ENCODE measurements around the gene BANP. TPM values are rescaled to one million over a fixed set of nuclear protein-coding genes. Genes with fewer than 3 reads are reported as not detected.

BANP gene
- total and polyA plus RNA-seq, 2 of the 8 experiments (the other 6 are each of a cell fraction or from before 2014, with no cell fraction given): 25.8 to 39.8 TPM

DNA sequence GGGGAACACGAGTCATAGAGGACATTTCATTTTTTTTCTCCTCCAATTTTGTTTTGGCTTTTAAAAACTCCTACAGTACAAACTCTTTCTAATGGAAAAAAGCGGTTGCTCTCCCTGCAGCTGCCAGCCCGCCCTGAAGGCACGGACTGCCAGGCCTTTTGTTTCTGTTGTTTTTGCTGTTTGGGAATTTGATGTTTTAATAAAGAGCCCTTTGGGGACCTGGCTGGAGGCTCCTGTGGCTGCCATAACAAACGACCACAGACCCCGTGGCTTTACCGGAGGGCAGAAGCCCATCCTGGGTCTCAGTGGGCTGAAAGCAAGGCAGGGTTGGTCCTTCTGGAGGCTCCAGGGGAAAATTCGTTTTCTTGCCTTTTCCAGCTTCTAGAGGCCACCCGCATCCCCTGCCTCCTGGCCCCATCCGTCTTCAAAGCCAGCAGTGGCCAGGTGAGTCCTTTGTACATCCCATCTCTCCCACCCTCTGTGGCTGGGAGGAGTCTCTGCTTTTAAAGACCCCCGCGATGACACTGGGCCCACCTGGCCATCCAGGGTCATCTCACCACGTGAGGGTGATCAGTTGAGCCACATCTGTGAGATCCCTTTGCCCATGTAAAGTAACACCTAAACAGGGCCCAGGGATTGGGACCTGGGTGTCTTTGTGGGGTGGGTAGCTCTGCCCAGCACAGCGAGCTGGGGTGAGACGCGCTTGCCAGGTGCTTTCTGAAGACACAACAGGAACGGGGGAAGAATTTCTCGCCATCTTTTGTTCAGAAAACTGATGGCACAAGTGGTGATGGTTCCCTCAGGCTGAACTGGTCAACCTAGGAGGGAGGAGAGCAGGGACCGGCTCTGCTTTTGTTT, 113.9 kb downstream of the BANP start (continued):
- TF ChIP-seq BCL11A (IDR thresholded peaks at IDR 0.05; ENCODE audit: low read depth in 2 of 2, low read length in 2 of 2): no peak
- no peak for TF ChIP-seq CTBP2 (IDR thresholded peaks at IDR 0.05; ENCODE audit: borderline replicate concordance, insufficient read depth, insufficient read length, low read length)
- TF ChIP-seq, protein P1, sequence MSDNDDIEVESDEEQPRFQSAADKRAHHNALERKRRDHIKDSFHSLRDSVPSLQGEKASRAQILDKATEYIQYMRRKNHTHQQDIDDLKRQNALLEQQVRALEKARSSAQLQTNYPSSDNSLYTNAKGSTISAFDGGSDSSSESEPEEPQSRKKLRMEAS (IDR thresholded peaks at IDR 0.05): no peak
- no peak for TF ChIP-seq CHD1 (IDR thresholded peaks at IDR 0.05; ENCODE audit: low read depth, low read length)
- no peak for TF ChIP-seq SP1 (IDR thresholded peaks at IDR 0.05; ENCODE audit: low read depth, low read length)
- no peak for TF ChIP-seq NRF1 (IDR thresholded peaks at IDR 0.05; ENCODE audit: low read depth, low read length)
- TF ChIP-seq KDM1A (IDR thresholded peaks at IDR 0.05; ENCODE audit: borderline replicate concordance, low read length): no peak
